GM12891 (cell line): ENCODE data around the gene UQCRH.

ENCODE experiments used
- PAX5 ChIP-seq: IDR thresholded peaks from 2 replicates; pipeline ENCODE4 v1.6.1; 2011; ENCODE audit warnings: low read length, moderate library complexity, mild to moderate bottlenecking; ENCODE audit not compliant: insufficient read depth, severe bottlenecking
- POLR2A ChIP-seq: IDR thresholded peaks from 2 replicates; pipeline ENCODE4 v1.6.1; 2011; ENCODE audit warnings: low read depth, low read length, control low read depth
- POLR2AphosphoS5 ChIP-seq: IDR thresholded peaks from 2 replicates; pipeline ENCODE4 v1.6.1; 2011; ENCODE audit warnings: low read depth, low read length, control low read depth
- TAF1 ChIP-seq: IDR thresholded peaks from 2 replicates; pipeline ENCODE4 v1.6.1; 2011; ENCODE audit warnings: low read depth, low read length, control low read depth

DNA sequence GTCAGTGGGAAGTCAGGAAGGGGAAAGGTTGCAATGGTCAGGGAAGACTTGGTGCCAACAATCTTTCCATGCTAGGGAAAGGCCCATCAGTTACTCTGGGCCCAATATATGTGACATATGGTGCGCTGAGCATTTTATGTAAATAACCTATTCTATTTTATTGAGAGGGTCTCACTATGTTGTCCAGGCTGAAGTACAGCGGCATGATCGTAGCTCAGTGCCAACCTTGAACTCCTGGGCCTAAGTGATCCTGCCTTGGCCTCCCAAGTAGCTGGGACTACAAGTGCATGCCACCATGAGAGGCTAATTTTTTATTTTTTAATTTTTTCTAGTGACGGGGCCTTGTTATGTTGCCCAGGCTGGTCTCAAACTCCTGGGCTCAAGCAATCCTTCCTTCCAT is 6.8 kb downstream of the UQCRH start:
- TF ChIP-seq POLR2AphosphoS5 = no peak
- no peak for TF ChIP-seq POLR2A
- TF ChIP-seq TAF1 = no peak
- no peak for TF ChIP-seq PAX5
